Pons (tissue), 1 donor: ENCODE data around the gene TLE1.
A peak's percentile ranks its signal among the peaks of the same experiment; 100 is the strongest.
"Not testable (repeated sequence)": the region's sequence is repeated elsewhere in the genome, so short reads cannot be mapped to it uniquely, and the experiment has no call there.

Experiments
- DNase-seq: peaks from one replicate; pipeline ENCODE4 v3.0.0-alpha.2; 2016; ENCODE audit warnings: low spot score

The TLE1 gene

GRCh38 chr9:81622471-81623255 lies 66.7 kb downstream of the TLE1 start:
- DNase-seq = no peak

- no peak for DNase-seq
Measured at GRCh38 chr9:81621785-81622259, 67.5 kb downstream of the TLE1 start.

- DNase-seq = peak; percentile 22
Measured at GRCh38 chr9:81621118-81621517, 68.2 kb downstream of the TLE1 start.

GRCh38 chr9:81620002-81620390 lies 69.4 kb downstream of the TLE1 start:
- no peak for DNase-seq

- no peak for DNase-seq
Measured at GRCh38 chr9:81619353-81620001, 69.9 kb downstream of the TLE1 start.

- DNase-seq = no peak
Measured at GRCh38 chr9:81618923-81619322, 70.4 kb downstream of the TLE1 start.

- DNase-seq = no peak
Measured at GRCh38 chr9:81616141-81616540, 73.2 kb downstream of the TLE1 start.

GRCh38 chr9:81614335-81614734 lies 75.0 kb downstream of the TLE1 start:
- DNase-seq = no peak

- no peak for DNase-seq
Measured at GRCh38 chr9:81613002-81613812, 76.1 kb downstream of the TLE1 start.

- no peak for DNase-seq
Measured at GRCh38 chr9:81611664-81612063, 77.7 kb downstream of the TLE1 start.

- no peak for DNase-seq
Measured at GRCh38 chr9:81610740-81611107, 78.6 kb downstream of the TLE1 start.

GRCh38 chr9:81609782-81610739 lies 79.3 kb downstream of the TLE1 start:
- DNase-seq = peak; percentile 28

GRCh38 chr9:81608289-81608657 lies 81.1 kb downstream of the TLE1 start:
- DNase-seq = no peak

- no peak for DNase-seq
Measured at GRCh38 chr9:81607593-81608288, 81.6 kb downstream of the TLE1 start.

- DNase-seq = not testable (repeated sequence)
Measured at GRCh38 chr9:81606261-81606660, 83.1 kb downstream of the TLE1 start.

- DNase-seq = no peak
Measured at GRCh38 chr9:81605170-81605670, 84.1 kb downstream of the TLE1 start.

- DNase-seq = no peak
Measured at GRCh38 chr9:81604306-81605169, 84.8 kb downstream of the TLE1 start.

GRCh38 chr9:81602887-81603680 lies 86.3 kb downstream of the TLE1 start:
- no peak for DNase-seq
